Activated T-helper 1 cell treated with Interleukin-2 at 50 U/mL for 16 hours (primary cell): ENCODE measurements around the gene TLR5.
A peak's percentile ranks its signal among the peaks of the same experiment; 100 is the strongest.

ENCODE experiments used
- DNase-seq: peaks from one replicate; pipeline ENCODE4 v3.0.0-alpha.2; 2020; ENCODE audit warnings: low read depth

Gene TLR5

GRCh38 chr1:223110952-223111351 lies 32.1 kb downstream of the TLR5 start:
- no peak for DNase-seq

DNA sequence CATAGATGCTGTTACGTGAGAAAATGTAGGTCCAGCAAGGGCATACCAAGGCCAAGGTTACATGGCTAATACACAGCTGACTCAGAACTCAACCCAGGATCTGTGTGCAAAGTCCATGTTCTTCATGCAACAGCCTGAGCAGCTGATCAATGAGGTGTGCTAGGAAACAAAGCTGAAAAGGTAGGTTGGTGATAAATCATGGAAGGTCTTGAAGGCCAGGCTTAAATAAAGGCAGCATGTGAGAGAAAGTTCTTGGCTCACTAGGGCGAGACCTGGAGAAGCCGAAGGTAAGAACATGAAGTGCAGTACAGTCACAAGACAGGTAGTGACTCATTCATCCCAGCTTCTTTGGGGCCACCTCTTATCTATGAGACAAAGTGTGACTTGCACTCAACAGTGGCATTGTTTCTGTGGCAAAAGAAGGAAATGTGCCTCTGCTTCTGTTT lies 33.4 kb downstream of the TLR5 start:
- DNase-seq, result no peak

GRCh38 chr1:223106856-223107255 lies 36.2 kb downstream of the TLR5 start:
- no peak for DNase-seq

DNA sequence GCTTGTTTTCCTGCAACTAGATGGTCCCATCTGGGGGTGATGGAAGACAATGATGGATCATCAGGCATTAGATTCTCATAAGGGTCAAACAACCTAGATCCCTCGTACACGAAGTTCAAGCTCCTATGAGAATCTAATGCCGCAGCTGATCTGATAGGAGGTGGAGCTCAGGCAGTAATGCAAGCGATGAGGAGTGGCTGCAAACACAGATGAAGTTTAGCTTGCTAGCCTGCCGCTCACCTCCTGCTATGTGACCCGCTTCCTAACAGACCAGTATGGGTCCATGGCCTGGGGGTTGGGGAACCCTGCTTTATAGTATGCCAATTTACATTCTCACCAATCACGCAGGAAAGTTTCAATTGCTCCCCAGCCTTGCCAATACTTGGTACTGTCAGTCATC lies 37.5 kb downstream of the TLR5 start:
- DNase-seq, result no peak

DNA sequence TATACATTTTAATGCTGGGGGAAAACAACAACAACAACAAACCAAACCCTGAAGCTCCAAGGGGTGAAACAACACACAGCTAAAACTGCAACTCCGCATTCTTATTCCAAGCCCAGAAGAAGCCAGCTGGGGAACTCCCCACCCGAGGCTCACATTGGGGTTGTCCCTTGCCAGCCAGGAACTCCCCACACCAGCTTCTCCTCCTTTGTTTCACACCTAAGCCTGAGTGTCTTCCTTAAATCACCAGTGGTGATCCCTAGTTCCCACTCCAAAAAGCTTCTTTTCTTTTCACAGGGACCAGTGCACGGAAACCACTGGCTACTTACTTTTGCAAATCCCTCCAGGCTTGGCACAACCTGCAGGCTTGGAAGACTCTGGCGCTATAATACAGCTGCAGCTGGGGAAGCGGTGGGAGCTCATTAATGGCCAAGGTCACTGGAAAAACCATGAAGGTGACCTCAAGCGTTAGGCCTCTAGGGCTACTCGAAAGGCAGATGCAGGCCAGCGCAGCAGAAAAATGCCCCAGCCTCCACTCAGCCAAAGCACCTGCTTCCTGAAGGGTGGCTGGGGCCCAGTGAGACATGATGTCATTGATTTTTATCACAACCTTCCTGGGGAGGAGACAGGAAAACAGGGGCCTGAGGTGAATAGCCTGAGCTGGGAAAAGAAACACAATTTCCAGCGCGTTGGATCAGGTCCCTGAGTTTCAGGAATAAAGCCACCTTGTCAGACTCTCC lies 40.1 kb downstream of the TLR5 start:
- DNase-seq, result no peak

DNA sequence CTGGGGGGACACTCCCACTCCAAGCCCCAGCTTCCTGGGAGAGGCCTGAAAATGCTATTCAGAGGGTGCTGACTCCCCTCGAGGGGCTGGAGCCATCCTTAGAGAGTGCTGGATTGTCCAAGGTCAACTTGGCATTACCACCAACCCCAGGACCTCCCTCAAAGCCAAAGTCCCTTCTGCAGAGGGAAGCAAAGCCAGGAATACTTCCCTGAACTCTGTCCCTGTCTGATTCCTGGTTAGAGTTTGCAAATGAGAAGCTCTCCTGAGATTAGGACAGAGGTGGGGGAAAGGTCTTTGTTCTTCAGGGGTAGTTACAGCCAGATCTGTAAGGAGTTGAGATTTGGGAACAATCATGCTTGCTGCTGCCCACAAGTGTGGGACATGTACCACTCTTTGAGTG lies 45.3 kb downstream of the TLR5 start:
- DNase-seq, result no peak

- no peak for DNase-seq
Observed at GRCh38 chr1:223095870-223096269, 47.2 kb downstream of the TLR5 start.

DNA sequence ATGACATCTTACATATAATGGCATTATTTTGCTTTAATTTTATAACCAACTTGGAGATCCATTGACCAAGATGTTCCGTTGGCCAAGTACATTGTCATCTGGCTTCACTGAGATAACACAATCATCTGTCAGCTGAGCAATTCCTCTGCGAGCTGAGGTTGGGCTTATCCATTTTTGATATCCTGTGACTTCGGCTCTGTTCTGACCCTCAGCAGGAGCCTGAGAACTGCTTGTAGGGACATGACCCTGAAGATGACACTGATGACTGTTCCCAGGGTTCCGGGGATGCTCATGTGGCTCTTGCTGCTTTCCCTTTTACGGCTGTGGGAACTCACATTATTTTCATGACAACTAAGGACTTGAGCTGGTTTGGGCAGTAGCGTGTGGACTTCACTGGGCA lies 51.2 kb downstream of the TLR5 start:
- DNase-seq, result no peak

DNA sequence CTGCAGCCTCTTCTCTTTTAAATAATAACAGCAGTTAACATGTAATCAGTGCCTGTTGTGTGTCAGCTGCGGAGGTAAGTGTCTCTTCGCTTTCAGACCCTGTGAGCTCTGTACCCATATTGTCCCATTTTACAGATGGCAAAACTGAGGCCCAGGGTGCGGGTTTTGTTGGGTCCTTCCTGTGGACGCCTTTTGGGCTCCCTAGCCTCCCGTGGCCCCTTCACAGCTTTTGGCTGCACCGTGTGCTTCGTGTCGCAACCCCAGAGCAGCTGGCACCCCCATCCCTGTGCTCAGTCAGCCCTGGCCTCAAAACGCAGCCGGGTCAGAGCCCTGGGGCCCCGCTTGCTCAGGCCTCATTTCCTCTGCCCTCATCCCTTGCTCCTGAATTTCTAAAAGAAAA lies 53.8 kb downstream of the TLR5 start:
- DNase-seq, result no peak

GRCh38 chr1:223088713-223089240 lies 54.3 kb downstream of the TLR5 start:
- DNase-seq, result no peak

GRCh38 chr1:223087291-223088255 lies 55.5 kb downstream of the TLR5 start:
- DNase-seq, result no peak

GRCh38 chr1:223084464-223084866 lies 58.6 kb downstream of the TLR5 start:
- DNase-seq, result no peak

- no peak for DNase-seq
Observed at GRCh38 chr1:223083831-223084230, 59.2 kb downstream of the TLR5 start.

- DNase-seq, result no peak
Observed at GRCh38 chr1:223082914-223083313, 60.1 kb downstream of the TLR5 start.

DNA sequence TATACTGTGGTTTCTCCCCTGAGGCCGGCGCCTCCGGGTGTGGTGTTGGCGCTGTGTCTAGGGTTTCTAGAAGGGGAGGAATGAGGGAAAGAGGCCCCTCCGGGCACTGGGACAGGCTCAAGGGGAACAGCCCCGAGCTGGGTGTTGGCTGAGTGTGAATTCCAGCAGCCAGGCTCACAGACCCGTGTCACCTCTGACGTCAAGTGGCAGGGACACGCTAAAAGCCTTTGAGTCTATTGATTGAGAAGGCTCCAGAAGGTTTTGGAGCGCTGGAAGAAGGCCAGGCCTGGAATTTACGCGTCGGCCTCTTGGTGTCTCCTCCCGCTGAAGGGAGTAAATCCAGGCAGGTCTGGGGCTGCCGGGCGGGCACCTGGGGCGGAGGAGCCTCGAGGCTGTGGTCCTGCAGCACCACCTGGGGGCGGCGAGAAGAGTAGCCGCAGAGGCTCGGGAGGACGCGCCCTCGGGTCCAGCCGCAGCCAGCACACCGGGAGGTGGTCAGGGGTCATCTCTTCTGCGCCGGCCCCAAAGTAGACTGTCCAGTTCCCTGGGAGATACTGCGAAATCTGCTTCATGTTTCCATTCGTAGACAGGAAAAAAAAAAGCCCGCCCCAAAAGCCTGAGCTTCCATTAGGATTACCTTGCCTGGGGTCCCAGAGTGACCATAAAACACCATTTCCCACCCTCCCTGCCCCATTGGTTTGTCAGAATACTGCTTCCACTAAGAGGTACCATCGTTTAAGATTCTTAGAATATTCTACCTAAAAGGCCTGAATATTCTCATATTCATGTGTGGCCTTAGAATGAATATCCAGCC lies 61.7 kb downstream of the TLR5 start:
- peak; percentile 50 for DNase-seq

DNA sequence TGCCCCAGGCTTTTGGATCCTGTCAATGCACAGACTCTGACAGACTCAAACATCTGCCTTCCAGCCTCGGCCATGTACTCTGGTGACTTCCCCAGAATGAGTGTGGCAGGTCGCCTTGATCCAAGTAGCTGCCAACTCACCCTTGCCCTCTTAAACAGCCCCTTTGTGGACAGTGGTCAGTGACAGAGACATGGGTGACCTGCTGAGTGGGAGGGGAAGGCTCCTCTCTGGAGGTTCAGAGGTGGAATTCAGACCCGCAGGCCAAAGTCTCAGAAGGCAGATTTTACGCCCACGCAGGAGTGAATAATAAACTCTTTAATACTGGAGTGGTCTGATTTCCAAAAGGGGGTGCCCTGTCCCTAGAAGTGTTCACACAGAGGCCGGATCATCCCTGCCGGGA lies 63.5 kb downstream of the TLR5 start:
- no peak for DNase-seq

DNA sequence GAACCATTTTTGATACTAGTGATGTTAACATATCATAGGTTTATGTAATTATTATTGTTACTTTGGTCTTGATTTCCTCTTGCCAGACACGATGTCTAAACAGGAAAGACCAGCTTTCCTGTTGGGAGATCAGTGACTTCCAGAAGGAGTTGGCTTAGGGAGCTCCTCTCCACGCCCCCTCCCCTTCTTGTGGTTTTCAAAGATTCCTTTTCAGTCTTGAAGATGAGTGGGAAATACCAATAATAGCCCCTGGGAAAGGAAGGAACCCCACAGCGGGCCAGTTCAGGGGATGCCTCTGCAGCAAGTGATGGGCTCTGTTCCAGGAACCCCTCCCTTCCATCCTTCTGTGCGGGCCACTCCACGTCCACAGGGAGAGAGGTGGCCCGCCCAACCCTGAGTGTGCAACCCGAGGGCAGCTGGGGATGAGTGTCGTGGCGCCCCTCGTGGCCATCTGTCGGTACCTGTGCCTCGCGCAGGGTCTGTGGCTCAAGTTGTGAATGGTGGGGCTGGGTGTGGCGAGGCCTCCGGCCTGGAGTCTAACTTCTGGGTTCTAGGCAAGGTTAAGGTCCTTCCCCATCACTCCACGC lies 65.7 kb downstream of the TLR5 start:
- DNase-seq, result no peak

GRCh38 chr1:223076362-223076761 lies 66.7 kb downstream of the TLR5 start:
- DNase-seq, result no peak

GRCh38 chr1:223075834-223076233 lies 67.2 kb downstream of the TLR5 start:
- no peak for DNase-seq

GRCh38 chr1:223074445-223075300 lies 68.4 kb downstream of the TLR5 start:
- DNase-seq, result no peak
